ENCODE measurements around the gene REV3L. TPM values are rescaled to one million over a fixed set of nuclear protein-coding genes. Genes with fewer than 3 reads are reported as not detected.

REV3L gene
- total and polyA plus RNA-seq, 2 of the 8 experiments (the other 6 are each of a cell fraction or from before 2014, with no cell fraction given) = 2.1 to 6.6 TPM

DNA sequence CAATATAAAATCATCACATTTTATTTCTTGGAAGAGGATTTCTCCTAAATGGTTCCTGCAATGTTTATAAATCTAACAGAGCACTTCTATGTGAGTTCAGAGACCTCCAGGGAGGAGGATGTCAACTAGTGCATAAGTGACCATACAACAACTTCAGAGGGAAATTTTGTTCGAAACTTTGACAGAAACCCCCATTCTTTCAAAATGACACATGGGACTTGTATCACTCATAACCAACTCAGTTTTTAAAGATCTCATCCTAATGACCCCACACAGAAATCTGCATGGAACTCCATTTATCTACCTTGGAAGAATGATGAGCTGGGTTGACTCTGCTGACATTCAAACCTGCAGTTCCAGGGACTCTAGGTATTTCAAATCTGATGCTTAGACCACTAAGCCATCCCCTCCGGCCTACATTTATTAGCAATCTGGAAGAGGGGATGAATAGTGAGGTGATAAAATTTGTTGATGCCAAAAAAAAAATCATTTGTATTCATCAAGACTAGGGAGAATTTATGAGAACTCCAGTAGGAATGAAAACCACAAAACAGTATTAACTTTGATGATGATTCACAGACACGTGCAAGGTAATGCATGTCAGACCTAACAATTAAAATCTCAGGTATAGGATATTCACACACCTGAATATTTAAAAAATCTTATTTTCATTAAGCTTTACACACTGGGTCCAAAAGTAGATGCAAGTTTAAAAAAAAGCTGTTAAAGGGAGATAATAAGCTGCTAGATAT is 153.0 kb downstream of the REV3L start (continued):
- TF ChIP-seq, protein P1, sequence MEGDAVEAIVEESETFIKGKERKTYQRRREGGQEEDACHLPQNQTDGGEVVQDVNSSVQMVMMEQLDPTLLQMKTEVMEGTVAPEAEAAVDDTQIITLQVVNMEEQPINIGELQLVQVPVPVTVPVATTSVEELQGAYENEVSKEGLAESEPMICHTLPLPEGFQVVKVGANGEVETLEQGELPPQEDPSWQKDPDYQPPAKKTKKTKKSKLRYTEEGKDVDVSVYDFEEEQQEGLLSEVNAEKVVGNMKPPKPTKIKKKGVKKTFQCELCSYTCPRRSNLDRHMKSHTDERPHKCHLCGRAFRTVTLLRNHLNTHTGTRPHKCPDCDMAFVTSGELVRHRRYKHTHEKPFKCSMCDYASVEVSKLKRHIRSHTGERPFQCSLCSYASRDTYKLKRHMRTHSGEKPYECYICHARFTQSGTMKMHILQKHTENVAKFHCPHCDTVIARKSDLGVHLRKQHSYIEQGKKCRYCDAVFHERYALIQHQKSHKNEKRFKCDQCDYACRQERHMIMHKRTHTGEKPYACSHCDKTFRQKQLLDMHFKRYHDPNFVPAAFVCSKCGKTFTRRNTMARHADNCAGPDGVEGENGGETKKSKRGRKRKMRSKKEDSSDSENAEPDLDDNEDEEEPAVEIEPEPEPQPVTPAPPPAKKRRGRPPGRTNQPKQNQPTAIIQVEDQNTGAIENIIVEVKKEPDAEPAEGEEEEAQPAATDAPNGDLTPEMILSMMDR (IDR thresholded peaks at IDR 0.05; ENCODE audit: control extremely low read depth in 1 of 3, insufficient read depth in 1 of 3, low read depth in 1 of 3, low read length in 3 of 3) = no peak
- TF ChIP-seq GABPA (IDR thresholded peaks at IDR 0.05; ENCODE audit: borderline replicate concordance, insufficient read depth, low read length) (no peak), BACH1 (IDR thresholded peaks at IDR 0.05; ENCODE audit: low read length) (no peak), GTF2F1 (IDR thresholded peaks at IDR 0.05; ENCODE audit: borderline replicate concordance, low read depth, low read length) (no peak), TEAD4 (IDR thresholded peaks at IDR 0.05; ENCODE audit: low read depth, low read length) (no peak), SP4 (IDR thresholded peaks at IDR 0.05; ENCODE audit: low read length) (no peak)

All from H1 (cell line).